HEK293T (cell line): Measurements from ENCODE around the gene EPHB1.

Experiments used
- ARNT ChIP-seq: fragments of 450-650 bp; IDR thresholded peaks from 2 replicates; pipeline ENCODE4 v1.6.1; 2017; ENCODE audit warnings: mild to moderate bottlenecking
- BHLHE40 ChIP-seq: fragments of 450-650 bp; IDR thresholded peaks from 2 replicates; pipeline ENCODE4 v1.6.1; 2016; ENCODE audit warnings: mild to moderate bottlenecking, moderate library complexity, borderline replicate concordance
- CTBP1 ChIP-seq: fragments of 450-650 bp; IDR thresholded peaks from 2 replicates; pipeline ENCODE4 v1.6.1; 2016; ENCODE audit warnings: borderline replicate concordance
- FOXA1 ChIP-seq: fragments of 450-650 bp; IDR thresholded peaks from 2 replicates; pipeline ENCODE4 v1.6.1; 2016; ENCODE audit warnings: mild to moderate bottlenecking
- FOXK2 ChIP-seq: fragments of 450-650 bp; IDR thresholded peaks from 2 replicates; pipeline ENCODE4 v1.6.1; 2016; ENCODE audit warnings: mild to moderate bottlenecking
- FOXM1 ChIP-seq: fragments of 450-650 bp; IDR thresholded peaks from 2 replicates; pipeline ENCODE4 v1.6.1; 2017; ENCODE audit warnings: mild to moderate bottlenecking, borderline replicate concordance
- LEF1 ChIP-seq: fragments of 450-650 bp; IDR thresholded peaks from 2 replicates; pipeline ENCODE4 v1.6.1; 2017; ENCODE audit warnings: mild to moderate bottlenecking, borderline replicate concordance
- NFRKB ChIP-seq: fragments of 450-650 bp; IDR thresholded peaks from 2 replicates; pipeline ENCODE4 v1.6.1; 2016; ENCODE audit warnings: mild to moderate bottlenecking, moderate library complexity
- SP1 ChIP-seq: fragments of 450-650 bp; IDR thresholded peaks from 2 replicates; pipeline ENCODE4 v1.6.1; 2017
- TARDBP ChIP-seq: fragments of 450-650 bp; IDR thresholded peaks from 2 replicates; pipeline ENCODE4 v1.6.1; 2016
- TF ChIP-seq, protein P1 (sequence below): fragments of 450-650 bp; IDR thresholded peaks from 2 replicates; pipeline ENCODE4 v1.6.1; 2016

DNA sequence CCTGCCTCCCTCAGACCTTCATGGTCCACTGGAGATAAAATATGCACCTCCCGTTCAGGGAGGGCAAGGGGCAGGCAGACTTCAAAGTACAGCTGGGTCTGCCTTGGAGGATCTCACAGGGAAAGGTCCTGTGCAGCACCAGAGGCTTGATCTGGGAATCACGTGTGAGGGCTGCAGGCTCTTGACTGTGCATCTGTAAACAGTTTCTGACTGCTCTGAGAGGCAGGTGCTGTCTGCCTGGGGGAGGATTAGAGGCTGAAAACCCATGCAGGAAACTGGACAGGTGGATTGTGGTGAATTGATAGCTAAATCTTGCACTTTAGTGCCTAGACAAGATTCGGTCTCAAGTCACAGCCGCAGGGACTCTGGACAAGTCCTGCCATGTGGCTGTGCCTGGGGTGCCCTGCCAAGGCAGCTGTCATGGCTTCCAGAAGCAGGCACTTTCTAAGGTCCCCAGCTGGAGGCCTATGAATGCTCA, 239.3 kb downstream of the EPHB1 start:
- no peak for TF ChIP-seq BHLHE40
- TF ChIP-seq SP1, result no peak
- TF ChIP-seq NFRKB, result no peak
- TF ChIP-seq TARDBP, result no peak
- no peak for TF ChIP-seq LEF1
- no peak for TF ChIP-seq FOXK2
- TF ChIP-seq, protein P1, sequence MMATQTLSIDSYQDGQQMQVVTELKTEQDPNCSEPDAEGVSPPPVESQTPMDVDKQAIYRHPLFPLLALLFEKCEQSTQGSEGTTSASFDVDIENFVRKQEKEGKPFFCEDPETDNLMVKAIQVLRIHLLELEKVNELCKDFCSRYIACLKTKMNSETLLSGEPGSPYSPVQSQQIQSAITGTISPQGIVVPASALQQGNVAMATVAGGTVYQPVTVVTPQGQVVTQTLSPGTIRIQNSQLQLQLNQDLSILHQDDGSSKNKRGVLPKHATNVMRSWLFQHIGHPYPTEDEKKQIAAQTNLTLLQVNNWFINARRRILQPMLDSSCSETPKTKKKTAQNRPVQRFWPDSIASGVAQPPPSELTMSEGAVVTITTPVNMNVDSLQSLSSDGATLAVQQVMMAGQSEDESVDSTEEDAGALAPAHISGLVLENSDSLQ, result no peak
- TF ChIP-seq CTBP1, result no peak
- no peak for TF ChIP-seq FOXA1
- TF ChIP-seq ARNT, result no peak
- no peak for TF ChIP-seq FOXM1
